Right hindlimb (tissue), 1 donor: ENCODE measurements around the gene UBE2E2.

ENCODE experiments used
- DNase-seq: peaks from one replicate; pipeline ENCODE4 v3.0.0-alpha.2; 2018

The UBE2E2 gene

DNA sequence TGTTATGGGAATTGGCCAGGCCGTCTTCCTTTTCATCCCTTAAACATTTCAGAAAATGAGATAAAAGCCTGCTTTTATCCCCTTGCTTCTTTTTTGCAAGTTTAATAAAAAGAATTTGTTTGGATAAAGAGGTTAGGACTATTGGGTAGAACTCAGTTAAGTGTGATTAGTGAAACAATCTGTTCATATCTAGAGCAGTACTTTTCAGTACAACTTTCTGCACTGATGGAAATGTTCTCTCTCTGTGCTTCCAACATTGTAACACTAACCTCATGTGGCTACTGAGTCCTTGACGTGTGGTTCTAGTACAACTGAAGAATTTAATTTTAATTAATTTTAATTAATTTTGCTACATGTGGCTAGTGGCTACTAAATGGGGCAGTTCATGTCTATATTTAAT is 246.9 kb downstream of the UBE2E2 start:
- no peak for DNase-seq

DNA sequence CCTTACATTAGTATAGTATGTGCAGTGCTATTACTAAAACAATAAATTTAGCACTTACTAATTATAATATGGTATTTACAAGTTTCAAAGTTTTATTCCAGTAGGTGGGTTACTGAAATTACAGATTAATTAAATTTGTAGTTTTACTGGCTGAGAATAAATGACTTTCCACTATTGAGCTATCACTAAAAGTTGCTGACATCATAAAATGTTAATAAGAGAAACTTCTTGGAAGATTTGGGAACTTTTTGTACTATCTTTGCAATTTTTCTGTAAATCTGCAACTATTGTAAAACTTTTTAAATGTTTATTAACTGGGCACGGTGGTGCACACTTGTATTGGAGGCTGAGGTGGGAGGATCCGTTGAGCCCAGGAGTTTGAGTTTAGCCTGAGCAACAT is 247.7 kb downstream of the UBE2E2 start:
- DNase-seq: no peak

DNA sequence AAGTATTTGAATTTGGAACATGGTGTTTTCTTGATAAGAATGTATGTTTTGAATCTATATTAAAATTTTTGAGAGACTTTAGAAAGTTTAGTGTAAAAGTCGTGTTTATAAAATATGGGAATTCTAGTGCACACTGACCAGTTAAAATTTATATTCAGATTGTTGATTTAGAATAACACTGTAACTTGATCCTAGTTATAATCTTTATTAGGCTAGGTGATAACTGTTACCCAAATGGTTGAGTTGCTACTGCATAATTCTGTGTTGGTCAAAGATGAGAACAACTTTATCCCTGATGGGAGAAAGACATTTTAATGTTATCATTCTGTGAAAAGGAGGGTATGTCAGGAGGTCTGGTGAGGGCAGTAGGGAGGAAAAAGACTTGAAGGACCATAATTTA is 249.3 kb downstream of the UBE2E2 start:
- no peak for DNase-seq

DNA sequence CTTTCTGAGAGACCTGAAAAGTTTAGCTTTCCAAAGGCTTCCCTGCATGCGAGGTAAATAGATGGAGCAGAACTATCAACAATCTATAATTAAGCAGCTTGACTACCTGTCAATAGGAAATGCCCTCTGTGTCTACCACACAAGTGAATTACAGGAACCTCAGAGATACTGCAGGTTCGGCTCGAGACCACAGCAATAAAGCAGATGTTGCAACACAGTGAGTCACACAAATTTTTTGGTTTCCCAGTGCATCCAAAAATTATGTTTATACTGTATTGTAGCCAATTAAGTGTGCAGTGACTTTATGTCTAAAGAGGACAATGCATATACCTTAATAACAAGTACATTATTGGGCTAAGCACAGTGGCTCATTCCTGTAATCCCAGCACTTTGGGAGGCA is 252.0 kb downstream of the UBE2E2 start:
- DNase-seq: no peak

DNA sequence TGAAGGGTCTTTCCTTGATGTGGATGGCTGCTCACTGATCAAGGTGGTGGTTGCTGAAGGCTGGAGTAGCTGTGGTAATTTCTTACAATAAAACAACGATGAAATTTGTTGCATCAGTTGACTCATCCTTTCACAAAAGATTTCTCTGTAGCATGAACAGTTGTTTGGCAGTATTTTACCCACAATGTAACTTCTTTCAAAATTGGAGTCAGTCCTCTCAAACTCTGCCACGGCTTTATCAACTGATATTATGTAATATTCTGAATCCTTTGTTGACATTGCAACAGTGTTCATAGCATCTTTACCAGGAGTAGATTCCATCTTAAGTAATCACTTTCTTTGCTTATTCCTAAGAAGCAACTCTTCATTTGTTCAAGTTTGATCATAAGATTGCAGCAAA is 252.6 kb downstream of the UBE2E2 start:
- no peak for DNase-seq

DNA sequence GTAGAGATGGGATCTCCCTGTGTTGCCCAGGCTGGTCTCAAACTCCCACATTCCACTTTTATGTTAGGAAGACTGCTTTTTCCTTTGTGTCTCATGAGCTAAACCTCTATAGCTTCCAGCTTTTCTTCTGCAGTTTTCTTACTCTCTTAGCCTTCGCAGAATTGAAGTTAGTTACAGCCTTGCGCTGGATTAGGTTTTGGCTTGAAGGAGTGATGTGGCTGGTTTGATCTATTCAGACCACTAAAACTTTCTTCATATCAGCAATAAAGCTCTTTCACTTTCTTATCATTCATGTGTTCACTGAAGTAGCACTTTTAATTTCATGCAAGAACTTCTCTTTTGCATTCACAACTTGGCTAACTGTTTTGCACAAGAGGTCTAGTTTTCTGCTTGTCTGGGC is 254.6 kb downstream of the UBE2E2 start:
- no peak for DNase-seq

DNA sequence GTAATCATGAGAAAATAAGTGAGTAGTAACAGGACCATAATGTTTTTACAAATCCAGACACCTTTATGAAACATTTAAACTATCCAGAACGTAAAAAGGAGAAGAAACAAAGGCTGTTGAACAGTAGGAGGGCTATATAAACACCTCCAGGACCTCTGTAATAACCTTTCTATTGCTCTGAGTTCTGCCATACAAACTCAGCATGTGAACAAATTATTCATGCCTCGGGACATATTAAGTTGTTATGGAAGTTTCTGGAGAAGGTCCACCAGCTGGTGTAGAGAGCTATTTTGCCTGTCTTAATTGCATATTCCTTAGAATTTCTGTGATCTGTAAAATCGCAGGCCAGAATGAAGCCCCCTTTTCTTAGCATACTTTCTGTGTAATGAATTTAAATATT is 256.3 kb downstream of the UBE2E2 start:
- DNase-seq: no peak

DNA sequence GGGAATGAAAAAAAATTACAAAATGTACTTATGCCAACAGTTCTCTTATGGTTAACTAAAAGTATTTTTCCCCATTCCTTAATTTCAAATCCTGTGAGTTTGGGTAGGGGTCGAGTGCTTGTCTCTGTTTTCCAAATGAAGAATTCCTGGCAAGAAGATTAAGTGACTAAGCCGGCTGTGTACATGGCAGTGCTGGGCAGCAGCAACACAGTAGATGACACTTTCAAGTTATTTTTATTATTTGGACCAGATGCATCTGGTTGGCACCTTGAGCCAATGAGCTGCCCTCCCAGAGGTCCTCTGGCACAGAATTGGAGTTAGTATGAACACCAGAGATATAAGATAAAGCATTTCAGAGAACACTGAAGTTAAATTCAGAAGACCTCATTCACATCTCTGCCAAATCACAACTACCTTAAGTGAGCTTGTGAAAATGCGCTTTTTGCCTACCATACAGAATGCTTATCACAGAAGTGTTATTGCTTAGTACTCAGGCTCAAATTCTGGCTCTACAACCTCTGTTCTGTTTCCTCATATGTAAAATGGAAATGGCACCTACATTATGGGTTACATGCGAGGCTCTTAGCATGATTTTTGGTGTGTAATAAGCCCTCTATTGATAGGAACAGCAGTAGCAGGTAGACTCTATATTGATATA is 256.9 kb downstream of the UBE2E2 start:
- no peak for DNase-seq

DNA sequence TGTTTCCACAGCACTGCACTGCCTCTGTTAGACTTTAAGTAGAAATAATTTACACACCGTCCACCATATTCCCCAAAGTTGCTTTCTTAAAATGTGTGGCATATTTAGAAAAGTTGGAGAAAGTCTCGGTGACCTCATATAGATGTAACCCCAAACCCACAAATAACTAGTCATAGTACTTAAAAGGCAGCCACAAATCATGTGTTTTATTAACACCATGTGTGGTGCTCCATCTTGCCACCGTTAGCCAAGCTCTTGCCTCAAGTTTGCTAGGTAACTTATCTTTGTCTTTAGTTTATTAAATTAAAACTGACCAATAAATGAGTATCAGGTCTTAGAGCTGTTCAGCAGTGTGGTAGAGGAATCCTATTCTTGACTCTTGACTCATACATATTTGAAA is 257.9 kb downstream of the UBE2E2 start:
- no peak for DNase-seq

DNA sequence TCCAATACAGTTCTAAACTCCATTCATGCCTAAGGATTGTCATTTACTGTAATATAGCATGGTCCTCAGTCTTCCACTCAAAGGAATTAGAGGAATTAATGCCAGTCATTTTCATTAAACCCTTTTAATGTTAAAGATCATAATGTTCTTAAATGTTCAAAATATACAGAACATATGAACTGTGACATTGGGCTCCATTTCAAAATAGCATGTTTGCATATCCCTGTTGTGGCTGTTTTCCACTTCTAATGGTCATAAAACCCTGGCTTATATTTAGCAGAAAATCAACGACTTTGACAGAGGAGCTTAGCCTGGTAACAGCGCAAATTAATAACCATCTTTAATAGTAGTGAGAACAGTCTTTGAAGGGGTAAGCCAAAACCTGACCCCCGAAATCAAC is 260.7 kb downstream of the UBE2E2 start:
- DNase-seq: no peak

DNA sequence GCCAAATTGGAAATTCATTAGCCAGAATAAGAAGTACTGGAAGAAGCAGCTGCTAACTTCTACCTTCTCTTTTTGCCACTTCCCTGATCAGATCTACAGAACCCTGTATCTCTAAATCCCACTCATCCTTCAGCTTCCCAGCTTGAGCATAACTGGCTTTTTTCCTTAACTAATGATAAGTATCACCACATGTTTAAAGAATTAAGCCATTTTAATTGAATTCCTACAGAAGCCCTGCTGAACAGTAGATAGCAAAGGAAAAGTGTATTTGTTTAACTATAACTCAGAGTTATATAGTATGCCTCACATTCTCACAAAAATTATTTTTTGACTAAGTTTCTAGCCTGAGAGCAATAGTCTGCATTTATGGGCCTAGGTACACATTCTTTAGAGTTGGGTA is 262.4 kb downstream of the UBE2E2 start:
- DNase-seq: no peak

DNA sequence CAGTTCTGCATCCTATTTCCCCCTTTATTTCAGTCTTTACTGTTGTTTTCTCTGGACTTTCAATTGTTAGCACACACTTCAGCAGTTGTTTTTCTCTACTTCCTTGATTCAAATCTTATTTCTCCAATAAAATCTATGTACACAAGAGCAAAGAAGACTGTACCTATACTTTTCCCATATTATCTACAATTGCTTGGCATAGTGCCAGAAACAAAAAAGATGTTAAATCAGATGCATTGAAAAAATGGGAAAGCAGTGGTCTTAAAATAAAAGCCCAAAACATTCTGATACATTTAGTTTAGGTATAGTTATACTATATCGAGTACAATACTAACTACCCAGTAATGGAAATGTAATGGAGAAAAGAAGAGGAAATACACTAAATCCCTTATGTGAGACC is 265.1 kb downstream of the UBE2E2 start:
- no peak for DNase-seq

DNA sequence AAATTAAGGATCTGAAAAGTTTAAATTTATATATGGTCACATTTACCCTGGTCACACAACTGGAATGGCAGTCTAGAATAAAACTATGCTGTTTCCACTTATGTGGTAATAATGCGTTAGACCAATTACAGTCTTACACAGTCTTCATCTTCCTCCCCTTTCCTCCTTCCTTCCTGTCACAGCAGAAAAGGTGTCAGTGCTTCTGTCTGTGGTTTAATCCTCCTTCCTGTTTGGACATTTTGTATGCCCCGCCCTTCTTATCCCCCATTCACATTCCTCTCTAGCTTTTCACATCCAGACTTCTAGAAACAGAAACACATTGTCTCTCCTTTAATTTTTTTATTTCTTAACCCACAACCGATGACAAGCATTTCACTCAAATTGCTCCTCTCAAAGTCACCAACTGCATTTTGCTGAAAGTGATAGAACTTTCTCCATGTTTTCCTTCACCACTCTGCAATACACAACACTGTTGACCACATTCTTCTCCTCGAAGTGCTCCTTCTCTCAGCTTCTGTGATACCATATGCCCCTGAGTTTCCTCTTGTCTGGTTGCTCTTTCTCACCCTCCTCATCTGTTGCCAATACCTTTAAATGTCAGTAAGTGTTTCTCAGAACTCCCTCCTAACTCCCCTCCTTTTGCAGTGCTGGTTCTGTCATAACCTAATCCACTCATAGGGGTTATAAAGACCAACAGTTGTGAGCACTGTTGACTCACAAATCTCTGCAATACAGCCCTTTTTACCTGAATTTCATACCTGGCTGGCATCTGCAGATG is 271.6 kb downstream of the UBE2E2 start:
- DNase-seq: no peak

DNA sequence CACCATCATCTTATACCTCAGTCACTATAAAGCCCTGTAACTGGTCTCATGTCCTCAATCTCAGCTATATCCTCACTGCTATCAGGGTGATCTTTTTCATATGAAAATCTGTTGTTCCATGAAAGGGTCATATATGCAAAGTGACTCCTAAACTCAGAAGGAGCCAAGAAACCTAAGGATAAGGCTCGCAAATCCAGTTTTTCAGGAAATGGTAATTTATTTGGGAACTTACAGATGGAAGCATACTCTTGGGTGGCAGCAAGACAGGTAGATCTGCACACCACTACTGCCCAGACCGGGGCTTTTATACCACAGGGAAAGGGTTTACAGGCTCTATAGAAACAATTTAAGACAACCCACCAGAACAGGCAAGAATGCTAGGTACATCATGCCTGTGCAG is 272.3 kb downstream of the UBE2E2 start:
- no peak for DNase-seq

DNA sequence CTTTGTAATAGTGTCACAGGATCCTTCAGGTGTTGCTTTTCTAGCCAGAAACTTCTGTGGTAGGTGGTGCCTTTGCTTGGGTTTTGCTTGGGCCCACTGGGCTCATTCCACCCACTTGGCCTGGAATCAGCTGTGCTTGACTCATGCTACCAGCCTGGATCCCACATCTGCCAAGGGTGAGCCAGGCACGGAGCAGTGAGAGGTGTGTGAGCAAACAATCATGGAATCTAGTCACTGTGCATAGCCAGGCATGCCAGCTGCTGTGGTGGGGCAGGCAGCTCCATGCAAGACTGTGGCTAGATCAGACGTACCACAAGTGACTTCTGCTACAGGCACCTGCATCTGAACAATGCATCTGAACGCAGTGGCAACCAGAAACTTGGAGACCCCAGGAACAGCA is 275.9 kb downstream of the UBE2E2 start:
- no peak for DNase-seq

DNA sequence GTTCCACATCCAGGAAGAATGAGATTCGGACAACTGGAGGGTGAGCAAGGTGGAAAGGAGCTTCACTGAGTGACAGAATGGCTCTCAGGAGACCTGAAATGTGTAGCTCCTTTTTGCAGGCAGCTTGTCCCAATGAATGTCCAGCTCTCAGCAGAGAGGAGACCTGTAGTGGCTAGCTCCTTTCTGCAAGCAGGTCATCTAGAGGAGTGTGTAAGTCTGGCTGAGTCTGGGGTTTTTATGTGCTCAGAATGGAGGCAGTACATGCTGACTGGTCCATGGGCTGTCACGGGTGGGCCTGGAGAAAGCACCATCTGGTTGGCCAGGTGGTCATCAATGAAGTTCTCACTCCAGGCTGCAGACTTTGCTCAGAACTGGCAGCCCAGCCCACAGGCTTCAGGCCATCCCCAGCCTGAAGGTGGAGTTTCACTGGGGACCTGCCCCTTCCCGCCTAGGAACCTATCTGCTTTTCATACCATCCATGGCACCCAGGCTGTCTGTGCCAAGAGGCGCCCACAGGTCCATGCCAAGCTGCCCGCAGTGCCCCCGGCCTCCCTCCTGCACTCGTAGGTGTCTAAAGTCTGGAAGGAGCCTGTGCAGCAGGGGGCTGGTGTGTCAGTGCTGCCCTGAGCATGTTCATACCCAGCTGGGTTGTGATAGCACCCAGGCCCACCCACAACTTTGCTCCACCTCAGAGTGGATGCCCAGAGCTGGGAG is 276.6 kb downstream of the UBE2E2 start:
- no peak for DNase-seq

DNA sequence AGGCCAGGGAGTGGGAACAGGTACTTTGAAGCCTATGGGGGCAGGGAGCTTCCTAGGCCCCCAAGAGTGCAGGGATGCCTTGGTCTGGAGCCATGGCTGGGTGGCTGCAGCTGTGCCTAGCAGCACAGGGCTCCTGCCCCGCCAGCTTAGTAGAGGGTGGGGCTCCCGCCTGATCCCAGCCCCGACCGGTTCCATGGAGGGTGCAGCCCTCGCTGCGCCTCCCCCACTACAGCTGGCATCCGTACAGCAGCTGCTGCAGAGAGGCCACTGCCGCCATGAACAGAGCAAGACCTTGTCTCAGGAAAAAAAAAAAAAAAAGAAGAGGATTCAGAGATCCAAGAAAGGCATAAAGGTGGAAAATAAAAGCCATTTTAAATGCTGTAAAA is 277.2 kb downstream of the UBE2E2 start:
- peak; percentile 70 for DNase-seq

DNA sequence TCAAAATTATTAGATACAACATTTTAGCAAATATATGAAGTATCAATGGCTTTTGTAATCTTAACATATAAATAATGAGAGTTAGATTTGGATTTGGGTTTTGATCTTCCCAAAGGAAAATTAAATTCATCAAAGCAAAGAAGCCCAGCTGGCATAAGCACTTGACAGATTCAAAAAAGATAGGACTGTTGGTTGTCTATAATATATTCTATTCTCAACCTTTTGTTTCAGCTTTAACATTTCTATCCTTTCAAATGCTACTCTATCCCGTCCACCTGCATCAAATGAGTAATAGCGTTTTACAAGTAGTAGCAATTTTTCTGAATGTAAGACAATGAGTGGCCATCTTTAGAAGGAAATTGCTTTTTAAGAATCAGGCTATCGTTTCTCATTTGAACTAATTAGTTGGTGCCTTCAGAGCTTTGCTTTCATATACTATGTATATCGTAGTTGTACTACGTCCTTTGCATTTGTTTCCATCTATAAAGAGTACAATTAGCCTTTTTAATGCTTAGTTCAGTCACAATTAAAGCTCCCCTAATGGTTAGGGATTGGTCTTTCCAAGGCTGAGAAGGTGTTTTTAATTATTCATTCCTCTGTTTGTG is 278.0 kb downstream of the UBE2E2 start:
- no peak for DNase-seq

DNA sequence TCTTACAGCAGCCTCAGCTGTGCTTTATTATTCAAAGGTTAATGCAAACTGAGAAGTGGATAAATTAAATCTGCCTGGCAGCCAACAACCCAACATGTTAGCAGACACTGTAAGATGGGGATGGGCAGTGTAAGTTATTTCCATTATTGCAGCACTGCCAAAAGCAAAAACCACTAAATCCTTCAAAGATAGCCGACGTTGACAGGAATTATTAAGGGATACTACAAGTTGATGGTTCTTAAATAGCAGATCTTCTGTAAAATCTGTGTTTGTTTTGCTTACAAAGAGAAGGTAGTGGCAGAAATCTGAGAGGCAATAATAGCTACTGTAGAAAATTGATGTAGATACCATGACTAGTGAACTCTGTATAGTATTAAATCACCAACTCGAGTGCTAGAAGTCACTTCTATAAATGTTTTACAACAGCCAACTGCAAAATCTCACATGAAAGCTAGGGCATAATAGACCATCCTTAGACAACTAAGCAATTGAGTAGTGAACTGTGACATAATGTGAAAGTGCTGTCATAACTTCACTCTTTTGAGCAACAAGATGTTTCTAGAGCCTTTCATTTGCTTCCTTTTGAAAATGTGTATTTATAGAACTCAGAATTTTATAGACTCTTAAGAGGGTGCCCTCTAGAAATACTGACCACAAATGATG is 278.6 kb downstream of the UBE2E2 start:
- no peak for DNase-seq

DNA sequence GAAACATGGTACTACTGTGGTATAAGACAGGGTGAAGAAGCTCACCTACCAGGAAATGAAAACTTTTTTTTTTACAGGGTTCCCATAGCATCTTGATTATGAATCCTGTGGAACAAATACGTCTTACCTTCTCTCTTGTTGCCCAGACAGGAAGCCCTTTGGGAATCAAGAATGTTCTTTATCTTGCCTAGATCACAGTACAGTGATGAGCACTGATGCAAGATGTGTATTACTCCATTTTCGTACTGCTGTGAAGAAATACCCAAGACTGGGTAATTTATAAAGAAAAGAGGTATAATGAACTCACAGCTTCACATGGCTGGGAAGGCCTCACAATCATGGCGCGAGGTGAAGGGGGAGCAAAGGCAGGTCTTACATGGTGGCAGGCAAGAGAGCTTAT is 281.3 kb downstream of the UBE2E2 start:
- DNase-seq: no peak

DNA sequence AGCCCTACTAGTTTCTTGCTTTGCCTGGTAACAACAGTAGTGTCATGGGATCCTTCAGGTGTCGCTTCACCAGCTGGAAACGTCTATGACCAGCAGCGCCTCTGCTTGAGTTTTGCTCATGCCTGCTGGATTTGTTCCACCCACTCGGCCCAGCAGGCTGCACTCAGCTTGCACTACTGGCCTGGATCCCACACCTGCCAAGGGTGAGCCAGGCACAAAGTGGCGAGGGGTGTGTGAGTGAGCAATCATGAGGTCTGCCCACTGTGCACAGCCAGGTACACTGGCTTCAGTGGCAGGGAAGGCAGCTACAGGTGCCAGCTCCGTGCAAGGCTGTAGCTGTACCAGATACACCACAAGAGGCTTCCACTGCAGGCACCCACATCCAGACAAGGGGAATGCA is 282.8 kb downstream of the UBE2E2 start:
- no peak for DNase-seq

DNA sequence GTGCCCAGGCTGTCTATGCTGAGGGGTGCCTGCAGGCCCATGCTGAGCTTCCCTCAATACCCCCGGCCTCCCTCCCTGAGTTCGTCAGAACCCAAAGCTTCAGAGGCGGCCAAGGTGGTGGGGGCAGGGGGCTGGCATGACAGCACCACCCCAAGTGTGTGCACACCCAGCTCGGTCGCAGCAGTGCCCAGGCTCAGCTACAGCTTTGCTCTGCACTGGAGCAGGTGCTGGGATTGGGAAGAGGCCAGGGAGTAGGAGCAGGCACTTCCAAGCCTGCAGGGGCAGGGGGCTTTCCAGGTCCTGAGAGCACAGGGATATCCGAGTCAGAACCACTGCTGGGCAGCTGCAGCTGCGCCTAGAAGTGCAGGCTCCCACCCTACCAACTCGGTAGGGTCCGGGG is 283.9 kb downstream of the UBE2E2 start:
- no peak for DNase-seq

DNA sequence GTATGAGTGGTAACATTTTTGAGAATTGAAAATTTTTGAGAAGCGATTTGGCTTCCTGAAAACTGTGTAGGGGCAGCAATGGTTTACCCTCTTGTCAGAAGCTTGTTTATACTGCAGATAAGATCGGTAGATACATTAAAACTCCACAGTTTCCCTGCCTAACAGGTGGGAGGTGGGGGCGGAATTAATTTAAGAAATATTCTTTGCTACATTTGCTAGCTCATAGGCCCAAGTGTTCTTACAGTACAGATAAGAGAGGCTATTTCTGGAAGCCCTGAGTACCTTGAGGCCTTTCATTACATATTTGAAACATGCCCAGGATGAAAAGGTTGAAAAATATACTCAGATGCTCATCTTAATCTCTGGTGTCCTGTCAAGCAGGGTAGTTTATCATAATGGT is 285.5 kb downstream of the UBE2E2 start:
- no peak for DNase-seq
